CD4-positive, alpha-beta memory T cell (primary cell): ENCODE results near the gene USP6. TPM values are rescaled to one million over a fixed set of nuclear protein-coding genes. Genes with fewer than 3 reads are reported as not detected.

Experiments used
- CTCF ChIA-PET: fragments of 350-600 bp; sonication (Branson Sonifier 250); formaldehyde crosslinking; loops from one replicate; lab custom pipeline; 2021; ENCODE audit warnings: inconsistent platforms; ENCODE audit not compliant: partially characterized antibody; lab: Charles Lee
- POLR2A ChIA-PET: fragments of 350-600 bp; sonication (Branson Sonifier 250); formaldehyde crosslinking; loops from one replicate; lab custom pipeline; 2021; ENCODE audit not compliant: partially characterized antibody; lab: Charles Lee
- DNase-seq, 5 donors: peaks; one replicate each; pipeline versions ENCODE4 v3.0.0 to v3.0.0-alpha.2; 2020 to 2022; ENCODE audit warnings: mixed read lengths in 1 of 5
- H3K27ac ChIP-seq: one replicate; pipeline ENCODE4 v1.7.0; 2013; ENCODE audit warnings: low read depth, low read length
- H3K27me3 ChIP-seq: 2 replicates; pipeline ENCODE4 v1.7.0; 2013; ENCODE audit warnings: mild to moderate bottlenecking, low read length, moderate library complexity; ENCODE audit not compliant: insufficient read depth
- H3K36me3 ChIP-seq: 2 replicates; pipeline ENCODE4 v1.7.0; 2013; ENCODE audit warnings: mild to moderate bottlenecking, low read length, moderate library complexity; ENCODE audit not compliant: insufficient read depth
- H3K4me1 ChIP-seq: 2 replicates; pipeline ENCODE4 v1.7.0; 2013; ENCODE audit warnings: mild to moderate bottlenecking, low read length, moderate library complexity; ENCODE audit not compliant: insufficient read depth
- H3K4me3 ChIP-seq, 2 donors: one replicate each; pipeline ENCODE4 v1.7.0; 2013; ENCODE audit warnings: low read length in 2 of 2, mild to moderate bottlenecking in 1 of 2
- H3K9me3 ChIP-seq, 2 donors: one replicate each; pipeline ENCODE4 v1.7.0; 2013; ENCODE audit warnings: low read length in 2 of 2, control low read depth in 1 of 2; ENCODE audit not compliant: control insufficient read depth in 1 of 2
- H3K27ac Mint-ChIP-seq, 7 donors: one replicate each; pipeline ENCODE4 v1.8.0; 2020 to 2021; ENCODE audit warnings: mixed read lengths in 7 of 7, mild to moderate bottlenecking in 6 of 7, inconsistent platforms in 3 of 7, moderate library complexity in 3 of 7
- H3K27me3 Mint-ChIP-seq, 2 donors: one replicate each; pipeline ENCODE4 v1.8.0; 2020 to 2021; ENCODE audit warnings: mixed read lengths in 2 of 2
- H3K36me3 Mint-ChIP-seq, 2 donors: one replicate each; pipeline ENCODE4 v1.8.0; 2020 to 2021; ENCODE audit warnings: mixed read lengths in 2 of 2, inconsistent platforms in 1 of 2, mild to moderate bottlenecking in 1 of 2
- H3K4me1 Mint-ChIP-seq, 4 donors: one replicate each; pipeline ENCODE4 v1.8.0; 2020 to 2021; ENCODE audit warnings: mixed read lengths in 4 of 4, mild to moderate bottlenecking in 1 of 4
- H3K4me3 Mint-ChIP-seq, 8 donors: one replicate each; pipeline ENCODE4 v1.8.0; 2020 to 2021; ENCODE audit warnings: mixed read lengths in 8 of 8, mild to moderate bottlenecking in 7 of 8, moderate library complexity in 6 of 8, inconsistent platforms in 3 of 8
- H3K9me3 Mint-ChIP-seq, 8 donors: one replicate each; pipeline ENCODE4 v1.8.0; 2020 to 2021; ENCODE audit warnings: mixed read lengths in 8 of 8, mild to moderate bottlenecking in 5 of 8, inconsistent platforms in 3 of 8, moderate library complexity in 1 of 8
- intact Hi-C: fragments of 100-400 bp; cut with micrococcal nuclease; formaldehyde crosslinking; loops from one replicate; pipeline ENCODE4 v1.15.1; 2023
- polyA plus RNA-seq, 2 donors: library from polyadenylated mRNA; unstranded; fragments of 300-500 nt; fragmentation: Illumina TruSeq; gene quantifications; one replicate each; pipeline ENCODE4 v1.2.3, GENCODE V29; 2021
- total RNA-seq, 2 experiments: library from RNA; stranded (reverse); gene quantifications; one replicate each; pipeline ENCODE4 v1.2.3, GENCODE V29; 2021

The USP6 gene
- total and polyA plus RNA-seq, 4 experiments from 2014 or later, result 0.02 to 0.14 (median 0.02) TPM; not detected in 1

DNA sequence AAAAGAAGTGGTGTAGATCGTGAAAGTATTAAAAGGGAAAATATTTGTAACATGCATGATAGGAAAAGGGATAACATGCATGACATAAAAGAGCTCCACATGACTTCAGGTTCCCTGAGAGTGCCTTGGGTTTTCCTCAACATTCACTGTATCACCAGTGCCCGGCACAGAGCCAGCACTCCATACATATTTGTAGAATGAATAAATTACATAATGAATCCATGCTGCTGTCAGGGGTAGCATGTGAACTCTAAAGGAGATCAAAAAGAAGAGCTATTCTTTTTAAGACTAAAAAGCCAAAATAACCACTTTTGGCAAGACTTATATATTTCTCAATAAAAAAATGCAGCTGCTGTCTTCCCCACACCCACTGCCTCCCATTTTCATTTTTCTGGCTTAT lies 78.5 kb downstream of the USP6 start:
- no peak overlapping the region for H3K27ac ChIP-seq
- no peaks in the 10 kb centered on the region for H3K36me3 ChIP-seq
- H3K4me1 ChIP-seq, result peaks cover 27% of the 10 kb centered on the region
- no peak overlapping the region for H3K4me3 Mint-ChIP-seq
- H3K9me3 ChIP-seq, result no peaks in the 10 kb centered on the region
- H3K27ac Mint-ChIP-seq, result peak overlapping the region in 1 of 7 donors; percentile 30
- no peaks in the 10 kb centered on the region for H3K27me3 ChIP-seq
- peaks cover 0 to 5% (median 3%) of the 10 kb centered on the region in 8 donors for H3K9me3 Mint-ChIP-seq
- no peak for DNase-seq
- CTCF ChIA-PET, result interaction anchor here (0.8 to 1.0 kb wide), 3 partner anchors 31 to 274 kb away, joined by 3 read pairs; partner anchors contain the start of gene DHX33
- POLR2A ChIA-PET, result interaction anchor here (0.6 to 1.0 kb wide), 2 partner anchors 28 to 47 kb away, joined by 3 to 4 read pairs; no protein-coding TSS in a partner anchor
- intact Hi-C loops, result loop anchor here (5.0 kb wide), 1 partner anchor 82 kb away; the partner anchor contains the start of gene ZNF232
- H3K36me3 Mint-ChIP-seq, result peaks cover 11 to 14% of the 10 kb centered on the region in 2 donors
- no peak overlapping the region for H3K4me3 ChIP-seq
- no peaks in the 10 kb centered on the region for H3K27me3 Mint-ChIP-seq
- peaks cover 20 to 41% (median 26%) of the 10 kb centered on the region in 4 donors for H3K4me1 Mint-ChIP-seq

DNA sequence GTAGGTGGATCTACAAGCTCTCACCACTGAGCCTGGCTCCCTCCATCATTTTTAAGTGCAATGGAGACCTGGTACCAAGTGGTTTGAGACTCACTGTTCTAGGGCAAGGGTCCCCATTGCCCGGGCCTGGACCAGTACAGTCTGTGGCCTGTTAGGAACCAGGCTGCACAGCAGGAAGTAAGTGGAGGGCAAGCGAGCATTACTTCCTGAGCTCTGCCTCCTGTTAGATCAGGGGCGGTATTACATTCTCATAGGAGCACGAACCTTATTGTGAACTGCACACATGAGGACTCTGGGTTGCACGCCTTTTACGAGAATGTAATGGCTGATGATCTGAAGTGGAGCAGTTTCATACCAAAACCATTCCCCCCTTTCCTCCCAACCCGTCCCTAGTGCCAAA lies 82.6 kb downstream of the USP6 start:
- CTCF ChIA-PET, result interaction anchor here (0.9 to 1.7 kb wide), 2 partner anchors 15 to 243 kb away, joined by 3 to 4 read pairs; no protein-coding TSS in a partner anchor
- H3K27ac Mint-ChIP-seq, result peak overlapping the region in 1 of 7 donors; percentile 8
- H3K27ac ChIP-seq, result no peak overlapping the region

DNA sequence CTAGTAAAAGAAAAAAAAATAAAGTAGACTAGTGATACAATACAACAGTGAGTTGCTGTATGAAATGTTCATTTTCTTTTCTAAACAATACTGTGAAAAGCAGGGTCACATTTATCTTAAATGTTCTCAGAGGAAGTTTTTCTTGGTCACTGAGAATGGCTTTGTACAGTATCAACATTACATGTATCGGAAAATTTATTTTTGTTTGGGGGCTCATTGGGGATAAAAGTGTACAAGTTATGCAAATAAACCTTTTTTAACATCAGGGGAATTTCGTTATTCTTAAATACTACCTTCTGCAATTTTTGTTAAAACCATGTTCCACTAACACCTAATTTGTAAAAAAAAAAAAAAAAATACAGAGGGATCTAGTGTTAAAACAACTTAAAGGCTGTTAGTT lies 84.5 kb downstream of the USP6 start:
- Histone ChIP-seq H3K27ac (no peak overlapping the region), H3K9me3 (no peaks in the 10 kb centered on the region), H3K4me3 (no peak overlapping the region), H3K36me3 (no peaks in the 10 kb centered on the region), H3K27me3 (no peaks in the 10 kb centered on the region), H3K4me1 (peaks cover 5% of the 10 kb centered on the region)
- Mint-ChIP-seq H3K4me1 (peaks cover 0 to 5% (median 2%) of the 10 kb centered on the region in 4 donors), H3K27me3 (no peaks in the 10 kb centered on the region), H3K4me3 (no peak overlapping the region), H3K27ac (no peak overlapping the region), H3K9me3 (peaks cover 0 to 1% (median 0%) of the 10 kb centered on the region in 8 donors), H3K36me3 (peaks cover 5 to 6% of the 10 kb centered on the region in 2 donors)
- intact Hi-C loops, result no loop called here
- no peak for DNase-seq
- POLR2A ChIA-PET, result interaction anchor here (1.1 kb wide), 1 partner anchor 50 kb away, joined by 3 read pairs; no protein-coding TSS in a partner anchor
- CTCF ChIA-PET, result no interaction called here

More for the DNA sequence above, 82.6 kb downstream of the USP6 start:
- intact Hi-C loops, result no loop called here
- POLR2A ChIA-PET, result interaction anchor here (1.0 kb wide), 1 partner anchor 43 kb away, joined by 3 read pairs; no protein-coding TSS in a partner anchor
- no peaks in the 10 kb centered on the region for H3K27me3 ChIP-seq
- H3K4me3 Mint-ChIP-seq, result no peak overlapping the region
- H3K36me3 Mint-ChIP-seq, result no peaks in the 10 kb centered on the region
- no peak for DNase-seq
- H3K9me3 Mint-ChIP-seq, result no peaks in the 10 kb centered on the region
- H3K36me3 ChIP-seq, result no peaks in the 10 kb centered on the region
- peaks cover 5% of the 10 kb centered on the region for H3K4me1 ChIP-seq
- H3K4me3 ChIP-seq, result no peak overlapping the region
- H3K9me3 ChIP-seq, result no peaks in the 10 kb centered on the region
- peaks cover 0 to 5% (median 2%) of the 10 kb centered on the region in 4 donors for H3K4me1 Mint-ChIP-seq
- H3K27me3 Mint-ChIP-seq, result no peaks in the 10 kb centered on the region

DNA sequence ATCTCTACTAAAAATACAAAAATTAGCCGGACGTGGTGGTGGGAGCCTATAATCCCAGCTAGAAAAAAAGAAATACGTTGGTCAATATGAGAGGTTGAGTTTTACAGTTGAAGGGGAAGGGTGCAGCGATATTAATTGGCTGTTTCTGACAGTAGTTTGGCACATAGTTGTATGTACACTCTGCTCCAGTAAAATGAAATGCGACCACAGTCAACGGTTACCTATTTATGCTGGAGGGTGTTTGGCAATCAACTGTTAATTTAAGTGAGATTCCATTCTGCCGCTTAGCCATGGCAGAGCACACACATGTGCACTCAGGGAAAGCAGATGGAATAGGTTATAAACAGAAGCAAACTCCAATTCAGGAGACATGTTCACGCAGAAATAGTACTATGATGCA lies 85.2 kb downstream of the USP6 start:
- no peak overlapping the region for H3K4me3 Mint-ChIP-seq
- H3K36me3 Mint-ChIP-seq, result peaks cover 5 to 6% of the 10 kb centered on the region in 2 donors
- no peak for DNase-seq
- Histone ChIP-seq H3K36me3 (no peaks in the 10 kb centered on the region), H3K9me3 (no peaks in the 10 kb centered on the region), H3K4me3 (no peak overlapping the region), H3K27ac (no peak overlapping the region), H3K4me1 (peaks cover 5% of the 10 kb centered on the region), H3K27me3 (no peaks in the 10 kb centered on the region)
- H3K9me3 Mint-ChIP-seq, result peaks cover 0 to 1% (median 0%) of the 10 kb centered on the region in 8 donors
- POLR2A ChIA-PET, result interaction anchor here (1.1 kb wide), 1 partner anchor 49 kb away, joined by 3 read pairs; no protein-coding TSS in a partner anchor
- H3K27me3 Mint-ChIP-seq, result no peaks in the 10 kb centered on the region
- intact Hi-C loops, result no loop called here
- CTCF ChIA-PET, result no interaction called here
- H3K4me1 Mint-ChIP-seq, result peaks cover 0 to 5% (median 2%) of the 10 kb centered on the region in 4 donors
- no peak overlapping the region for H3K27ac Mint-ChIP-seq

DNA sequence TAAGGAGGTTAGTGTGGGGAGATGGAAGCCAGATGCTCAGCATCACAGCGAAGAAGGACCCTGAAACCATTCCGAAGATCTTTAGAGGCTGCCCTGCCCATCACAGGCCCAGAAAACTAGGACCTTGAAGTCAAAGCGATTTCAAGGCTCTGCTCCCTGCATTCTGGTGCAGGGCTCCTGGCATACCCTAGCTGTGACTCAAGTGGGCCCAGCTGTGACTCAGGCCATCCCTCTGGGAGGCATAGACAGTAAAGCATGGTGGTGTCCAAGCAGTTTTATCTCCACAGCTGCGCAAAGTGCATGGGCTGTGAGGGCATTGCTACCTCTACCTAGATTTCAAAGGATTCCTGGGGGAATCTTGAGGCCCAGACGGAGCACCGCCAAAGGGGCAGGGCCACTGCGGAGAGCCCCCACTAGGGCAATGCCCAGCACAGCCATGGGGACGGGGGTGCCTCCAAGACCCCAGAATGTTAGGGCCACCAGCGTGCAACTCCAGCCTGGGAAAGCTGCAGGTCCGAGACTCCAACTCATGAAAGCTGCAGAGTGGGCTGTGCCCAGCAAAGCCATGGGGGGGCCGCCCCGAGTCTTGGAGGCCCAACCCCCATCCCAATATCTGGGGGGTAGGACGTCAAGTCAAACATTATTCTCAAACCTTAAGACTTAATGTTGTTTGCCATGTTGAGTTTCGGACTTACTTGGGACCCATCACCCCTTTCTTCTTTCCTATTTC lies 87.5 kb downstream of the USP6 start:
- H3K4me3 ChIP-seq, result no peak overlapping the region
- Mint-ChIP-seq H3K4me1 (no peaks in the 10 kb centered on the region), H3K9me3 (peaks cover 0 to 1% (median 0%) of the 10 kb centered on the region in 8 donors), H3K27ac (no peak overlapping the region), H3K27me3 (no peaks in the 10 kb centered on the region), H3K36me3 (peaks cover 5 to 6% of the 10 kb centered on the region in 2 donors), H3K4me3 (no peak overlapping the region)
- H3K36me3 ChIP-seq, result no peaks in the 10 kb centered on the region
- no peaks in the 10 kb centered on the region for H3K27me3 ChIP-seq
- no peak overlapping the region for H3K27ac ChIP-seq
- intact Hi-C loops, result no loop called here
- ChIA-PET POLR2A (no interaction called here), CTCF (interaction anchor here (1.4 kb wide), 1 partner anchor 12 kb away, joined by 4 read pairs; no protein-coding TSS in a partner anchor)
- no peaks in the 10 kb centered on the region for H3K9me3 ChIP-seq
- H3K4me1 ChIP-seq, result no peaks in the 10 kb centered on the region
- no peak for DNase-seq

DNA sequence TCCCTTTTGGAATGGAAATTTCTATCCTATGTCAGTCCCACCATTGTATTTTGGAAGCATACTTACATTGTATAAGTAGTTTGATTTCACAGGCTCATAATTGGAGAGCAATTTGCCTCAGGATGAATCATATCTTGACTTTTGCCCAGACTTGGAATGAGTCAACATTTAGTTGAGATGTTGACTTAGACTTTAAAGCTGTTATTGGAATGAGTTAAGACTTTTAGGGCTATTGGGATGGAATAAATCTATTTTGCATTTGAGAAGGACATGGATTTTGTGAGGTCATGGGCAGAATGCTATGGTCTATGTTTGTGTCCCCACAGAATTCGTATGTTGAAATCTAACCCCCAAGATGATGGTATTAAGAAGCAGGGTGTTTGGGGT lies 88.1 kb downstream of the USP6 start:
- Histone ChIP-seq H3K27me3 (no peaks in the 10 kb centered on the region), H3K27ac (no peak overlapping the region), H3K36me3 (no peaks in the 10 kb centered on the region), H3K9me3 (no peaks in the 10 kb centered on the region), H3K4me3 (no peak overlapping the region), H3K4me1 (no peaks in the 10 kb centered on the region)
- CTCF ChIA-PET, result interaction anchor here (1.1 kb wide), 1 partner anchor 8 kb away, joined by 3 read pairs; no protein-coding TSS in a partner anchor
- POLR2A ChIA-PET, result no interaction called here
- Mint-ChIP-seq H3K4me3 (no peak overlapping the region), H3K27me3 (no peaks in the 10 kb centered on the region), H3K36me3 (peaks cover 5 to 10% of the 10 kb centered on the region in 2 donors), H3K27ac (peak overlapping the region in 1 of 7 donors; percentile 46), H3K4me1 (no peaks in the 10 kb centered on the region), H3K9me3 (peaks cover 0 to 1% (median 0%) of the 10 kb centered on the region in 8 donors)
- DNase-seq, result no peak
- intact Hi-C loops, result no loop called here

DNA sequence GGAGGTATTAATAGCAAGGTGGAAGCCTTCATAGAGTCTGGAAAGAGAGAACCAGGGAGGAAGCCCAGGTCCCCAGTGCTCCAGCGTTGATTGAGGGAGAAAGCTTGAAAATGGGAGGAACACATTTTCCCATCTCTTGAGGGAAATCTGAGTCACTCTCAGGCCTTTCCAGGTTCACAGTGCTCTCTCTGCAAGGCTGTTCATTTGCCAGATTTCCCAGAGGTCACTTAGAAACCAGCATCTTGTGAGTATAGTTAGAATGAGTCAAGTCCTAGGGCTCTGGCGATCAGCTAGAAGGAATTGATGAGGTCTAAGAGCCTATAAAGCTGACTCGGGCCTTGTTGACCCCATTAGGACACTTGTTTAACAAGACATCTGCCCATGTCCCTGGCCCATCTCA lies 93.6 kb downstream of the USP6 start:
- no peak for DNase-seq
- ChIA-PET CTCF (interaction anchor here (2.2 kb wide), 1 partner anchor 17 kb away, joined by 5 read pairs; the partner anchor contains the start of gene ZNF594), POLR2A (no interaction called here)
- Mint-ChIP-seq H3K27me3 (no peaks in the 10 kb centered on the region), H3K36me3 (peaks cover 3 to 12% of the 10 kb centered on the region in 2 donors), H3K4me3 (no peak overlapping the region), H3K9me3 (no peaks in the 10 kb centered on the region), H3K27ac (no peak overlapping the region), H3K4me1 (no peaks in the 10 kb centered on the region)
- Histone ChIP-seq H3K4me1 (no peaks in the 10 kb centered on the region), H3K27ac (no peak overlapping the region), H3K36me3 (no peaks in the 10 kb centered on the region), H3K4me3 (no peak overlapping the region), H3K9me3 (no peaks in the 10 kb centered on the region), H3K27me3 (no peaks in the 10 kb centered on the region)
- intact Hi-C loops, result no loop called here
